ENCODE data around the gene USP46. TPM values are rescaled to one million over a fixed set of nuclear protein-coding genes. Genes with fewer than 3 reads are reported as not detected.
A peak's percentile ranks its signal among the peaks of the same experiment; 100 is the strongest.

The USP46 gene
- total and polyA plus RNA-seq, 2 of the 13 experiments (the other 11 are each of a cell fraction or from before 2014, with no cell fraction given) = 4.7 to 17.4 TPM

GRCh38 chr4:52659722-52660261, 691 bp upstream of the USP46 start (continued):
- TF ChIP-seq CBX2 (IDR thresholded peaks at IDR 0.05; ENCODE audit: low read depth, low read length) = no peak
- TF ChIP-seq CBX2 (CRISPR knock-in tag; IDR thresholded peaks at IDR 0.05; ENCODE audit: low read depth) = no peak
- TF ChIP-seq GZF1 (CRISPR knock-in tag; IDR thresholded peaks at IDR 0.05) = no peak
- TF ChIP-seq XRCC5 (optimal IDR thresholded peaks at IDR 0.05; ENCODE audit: low read length) = no peak
- TF ChIP-seq SALL2 (CRISPR knock-in tag; IDR thresholded peaks at IDR 0.05) = peak; percentile 6; the same call in 1 of the 2 replicates
- no peak for TF ChIP-seq SYNCRIP (IDR thresholded peaks at IDR 0.05; ENCODE audit: insufficient read depth, low read depth, low read length)
- TF ChIP-seq E2F2 (CRISPR knock-in tag; IDR thresholded peaks at IDR 0.05; ENCODE audit: borderline replicate concordance) = no peak
- TF ChIP-seq FOXK2 (IDR thresholded peaks at IDR 0.05) = no peak
- 0 out of 2 replicates have a peak, but pooled peaks have one; percentile 11 for TF ChIP-seq MXD4 (CRISPR knock-in tag; IDR thresholded peaks at IDR 0.05)
- no peak for TF ChIP-seq ZNF446 (CRISPR knock-in tag; IDR thresholded peaks at IDR 0.05)
- no peak for TF ChIP-seq ZC3H13 (CRISPR knock-in tag; IDR thresholded peaks at IDR 0.05)
- peak; percentile 41; the same call in 1 of the 2 replicates for TF ChIP-seq MTF2 (CRISPR knock-in tag; IDR thresholded peaks at IDR 0.05; ENCODE audit: borderline replicate concordance)
- no peak for TF ChIP-seq RAD21 (CRISPR knock-in tag; IDR thresholded peaks at IDR 0.05)
- TF ChIP-seq ZNF776 (CRISPR knock-in tag; IDR thresholded peaks at IDR 0.05) = no peak; the same call in 1 of the 2 replicates
- TF ChIP-seq SPEN (CRISPR knock-in tag; IDR thresholded peaks at IDR 0.05; ENCODE audit: low read depth) = 0 out of 2 replicates have a peak, but pooled peaks have one; percentile 3
- TF ChIP-seq CENPT (CRISPR knock-in tag; IDR thresholded peaks at IDR 0.05; ENCODE audit: low read depth) = no peak
- TF ChIP-seq, protein P1, sequence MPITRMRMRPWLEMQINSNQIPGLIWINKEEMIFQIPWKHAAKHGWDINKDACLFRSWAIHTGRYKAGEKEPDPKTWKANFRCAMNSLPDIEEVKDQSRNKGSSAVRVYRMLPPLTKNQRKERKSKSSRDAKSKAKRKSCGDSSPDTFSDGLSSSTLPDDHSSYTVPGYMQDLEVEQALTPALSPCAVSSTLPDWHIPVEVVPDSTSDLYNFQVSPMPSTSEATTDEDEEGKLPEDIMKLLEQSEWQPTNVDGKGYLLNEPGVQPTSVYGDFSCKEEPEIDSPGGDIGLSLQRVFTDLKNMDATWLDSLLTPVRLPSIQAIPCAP (CRISPR knock-in tag; IDR thresholded peaks at IDR 0.05; ENCODE audit: low read depth) = no peak
- TF ChIP-seq HOXD1 (CRISPR knock-in tag; IDR thresholded peaks at IDR 0.05) = 0 out of 2 replicates have a peak, but pooled peaks have one; percentile 23
- TF ChIP-seq ZMAT5 (CRISPR knock-in tag; IDR thresholded peaks at IDR 0.05; ENCODE audit: borderline replicate concordance, low read depth) = no peak
- no peak for TF ChIP-seq ZFYVE20 (CRISPR knock-in tag; IDR thresholded peaks at IDR 0.05; ENCODE audit: borderline replicate concordance, low read depth)
- TF ChIP-seq ZNF20 (CRISPR knock-in tag; IDR thresholded peaks at IDR 0.05) = no peak
- TF ChIP-seq, protein P2, sequence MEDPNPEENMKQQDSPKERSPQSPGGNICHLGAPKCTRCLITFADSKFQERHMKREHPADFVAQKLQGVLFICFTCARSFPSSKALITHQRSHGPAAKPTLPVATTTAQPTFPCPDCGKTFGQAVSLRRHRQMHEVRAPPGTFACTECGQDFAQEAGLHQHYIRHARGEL (CRISPR knock-in tag; IDR thresholded peaks at IDR 0.05) = no peak
- no peak for TF ChIP-seq ZNF256 (CRISPR knock-in tag; conservative IDR thresholded peaks at IDR 0.05)
- no peak for TF ChIP-seq AKNA (CRISPR knock-in tag; IDR thresholded peaks at IDR 0.05; ENCODE audit: borderline replicate concordance)

Measured in HepG2 (cell line).